HG03521 (cell line): Measurements from ENCODE around the gene COL16A1.

ENCODE experiments used
- ATAC-seq: cut with Tn5 transposase; IDR thresholded peaks from one replicate; pipeline ENCODE4 v1.9.1; 2021; ENCODE audit warnings: mild to moderate bottlenecking, moderate library complexity; ENCODE audit not compliant: unreplicated experiment

The COL16A1 gene

DNA sequence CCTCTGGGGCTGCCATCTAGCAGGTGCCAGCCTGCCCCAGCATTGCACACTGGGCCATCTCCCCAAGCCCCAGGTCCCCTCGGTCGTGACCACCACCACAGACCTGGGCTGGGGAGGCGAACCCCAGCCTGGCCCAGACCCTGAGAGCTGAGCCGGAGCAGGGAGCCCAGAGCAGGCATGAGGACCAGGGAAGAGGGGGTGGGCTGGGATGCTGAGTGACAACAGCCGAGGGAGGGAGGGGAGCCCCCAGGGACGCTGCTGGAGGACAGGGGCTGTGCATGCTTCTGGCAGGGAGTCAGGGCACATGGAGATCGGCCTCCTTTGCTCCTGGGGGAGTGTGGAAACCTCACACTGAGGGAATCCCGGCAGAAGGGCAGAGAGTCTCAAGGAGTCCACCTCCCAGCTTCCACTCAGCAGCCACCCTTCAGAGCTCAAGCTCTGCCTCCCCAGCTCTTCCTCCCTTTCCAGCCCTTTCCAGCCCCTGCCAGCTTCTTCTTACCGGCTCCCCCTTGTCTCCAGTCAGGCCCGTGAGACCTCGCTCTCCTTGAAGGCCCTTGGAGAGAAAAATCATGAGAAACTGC is 35.4 kb downstream of the COL16A1 start:
- no peak for ATAC-seq

DNA sequence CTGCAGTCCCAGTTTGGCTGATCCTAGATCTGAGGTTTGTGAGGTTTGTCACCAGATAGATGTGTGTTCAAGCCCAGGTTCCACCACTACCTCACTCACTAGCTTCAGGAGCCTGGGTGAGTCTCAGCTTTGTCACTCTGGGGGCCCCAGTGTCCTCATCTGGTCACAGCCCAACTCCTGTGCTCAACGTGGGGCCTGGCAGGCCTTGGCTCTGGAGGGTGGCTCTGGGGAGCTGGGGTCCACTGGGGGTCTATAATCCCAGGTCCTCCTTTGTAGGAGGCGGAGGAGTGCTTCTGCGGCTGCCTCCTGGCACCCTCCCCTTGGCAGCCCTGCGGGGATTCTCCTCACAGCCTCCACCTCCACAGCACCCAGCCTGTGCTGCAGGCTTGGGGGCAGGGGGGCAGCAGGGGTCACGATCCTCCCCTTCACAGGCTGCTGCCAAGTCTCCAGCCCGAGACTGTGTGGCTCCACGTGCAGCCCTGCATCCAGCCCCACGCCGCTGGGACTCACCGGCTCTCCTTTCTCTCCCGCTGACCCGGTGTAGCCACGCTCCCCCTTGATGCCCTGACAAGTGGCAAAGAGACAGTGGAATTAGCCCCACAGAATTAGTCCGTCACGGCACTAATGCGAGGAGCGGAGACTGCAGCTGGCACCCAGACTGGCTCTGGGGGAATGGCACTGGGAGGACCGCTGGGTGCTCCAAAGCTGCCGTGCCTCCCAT is 36.6 kb downstream of the COL16A1 start:
- no peak for ATAC-seq

DNA sequence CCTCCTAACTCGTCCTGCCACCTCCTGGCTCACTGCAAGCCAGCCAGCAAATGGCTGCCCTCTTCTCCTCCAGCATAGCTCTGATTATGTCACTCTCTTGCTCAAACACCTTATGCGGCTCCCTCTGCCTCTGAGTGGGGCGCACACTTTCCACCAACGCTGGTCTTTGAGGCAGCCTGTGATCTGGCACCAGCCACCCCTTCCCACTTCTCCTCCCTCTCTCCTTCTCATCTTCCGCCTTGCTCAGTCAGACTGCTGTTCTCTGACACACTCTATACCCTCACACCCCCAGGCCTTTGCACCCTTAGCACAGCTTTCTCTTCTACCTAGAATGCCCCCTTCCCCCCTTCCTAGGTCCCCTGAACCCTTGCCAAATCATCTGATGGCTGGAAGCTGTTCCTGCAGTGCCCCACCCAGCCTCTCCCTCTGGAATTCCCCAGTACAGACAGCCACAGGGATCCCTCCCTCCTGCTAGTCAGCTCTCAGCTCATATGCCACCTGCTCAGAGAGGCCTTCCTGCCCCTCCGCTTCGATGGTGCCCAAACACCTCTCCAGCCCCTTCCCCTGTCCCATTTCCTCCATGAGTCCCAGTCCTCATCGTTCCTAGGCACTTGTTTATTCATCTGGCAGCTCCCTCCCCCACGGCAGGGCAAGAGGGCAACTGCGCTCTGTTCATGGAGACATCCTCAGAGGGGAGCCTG is 37.4 kb downstream of the COL16A1 start:
- ATAC-seq, result no peak

DNA sequence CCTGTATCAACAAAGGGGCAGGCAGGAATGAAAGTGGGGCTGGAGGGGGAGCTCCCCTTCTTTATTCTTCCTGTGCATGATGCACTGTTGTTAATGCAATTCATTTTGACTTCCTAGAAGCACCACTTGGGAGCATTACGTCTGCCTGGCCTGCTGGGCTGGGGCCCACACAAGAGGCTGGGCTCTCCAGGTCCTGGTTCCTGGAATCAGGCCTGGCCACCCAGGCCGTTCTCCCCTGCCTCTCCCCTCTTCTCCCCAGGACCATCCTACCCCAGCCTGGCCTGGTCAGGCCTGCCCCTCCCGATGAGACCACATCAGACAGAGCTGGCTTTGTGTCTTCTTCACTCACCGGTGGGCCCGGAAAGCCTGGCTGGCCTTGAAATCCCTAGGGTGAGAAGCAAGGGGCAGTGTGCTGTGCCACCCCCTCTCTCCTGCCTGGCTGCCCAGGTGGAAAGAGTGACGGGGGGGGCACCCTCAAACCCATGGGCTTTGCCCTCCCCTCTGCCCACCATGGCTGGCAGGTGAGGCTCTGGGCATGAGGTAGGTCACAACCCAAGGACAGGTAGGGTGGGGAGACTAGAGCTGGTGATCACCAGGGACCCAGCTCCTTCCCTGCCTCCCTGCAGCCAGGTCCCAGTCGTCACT is 38.5 kb downstream of the COL16A1 start:
- ATAC-seq, result no peak

DNA sequence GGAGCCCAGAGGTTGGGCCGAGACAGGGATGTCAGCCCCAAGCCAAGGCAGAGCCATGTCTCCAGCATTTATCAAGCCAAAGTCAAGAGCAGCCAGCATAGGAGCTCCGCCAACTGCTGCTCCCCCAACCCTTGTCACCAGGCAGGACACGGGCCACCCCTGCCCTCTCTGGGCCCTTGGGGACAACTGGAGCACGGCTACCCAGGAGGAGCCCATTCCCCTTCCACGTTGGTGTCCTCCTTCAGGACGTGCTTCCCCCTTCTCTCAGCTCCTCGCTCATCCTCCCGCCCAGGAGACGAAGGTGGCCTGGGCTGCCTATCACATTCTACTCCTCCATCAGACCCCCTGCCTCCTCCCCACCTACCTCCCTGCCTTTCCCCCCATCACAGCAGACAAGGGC is 39.3 kb downstream of the COL16A1 start:
- no peak for ATAC-seq

DNA sequence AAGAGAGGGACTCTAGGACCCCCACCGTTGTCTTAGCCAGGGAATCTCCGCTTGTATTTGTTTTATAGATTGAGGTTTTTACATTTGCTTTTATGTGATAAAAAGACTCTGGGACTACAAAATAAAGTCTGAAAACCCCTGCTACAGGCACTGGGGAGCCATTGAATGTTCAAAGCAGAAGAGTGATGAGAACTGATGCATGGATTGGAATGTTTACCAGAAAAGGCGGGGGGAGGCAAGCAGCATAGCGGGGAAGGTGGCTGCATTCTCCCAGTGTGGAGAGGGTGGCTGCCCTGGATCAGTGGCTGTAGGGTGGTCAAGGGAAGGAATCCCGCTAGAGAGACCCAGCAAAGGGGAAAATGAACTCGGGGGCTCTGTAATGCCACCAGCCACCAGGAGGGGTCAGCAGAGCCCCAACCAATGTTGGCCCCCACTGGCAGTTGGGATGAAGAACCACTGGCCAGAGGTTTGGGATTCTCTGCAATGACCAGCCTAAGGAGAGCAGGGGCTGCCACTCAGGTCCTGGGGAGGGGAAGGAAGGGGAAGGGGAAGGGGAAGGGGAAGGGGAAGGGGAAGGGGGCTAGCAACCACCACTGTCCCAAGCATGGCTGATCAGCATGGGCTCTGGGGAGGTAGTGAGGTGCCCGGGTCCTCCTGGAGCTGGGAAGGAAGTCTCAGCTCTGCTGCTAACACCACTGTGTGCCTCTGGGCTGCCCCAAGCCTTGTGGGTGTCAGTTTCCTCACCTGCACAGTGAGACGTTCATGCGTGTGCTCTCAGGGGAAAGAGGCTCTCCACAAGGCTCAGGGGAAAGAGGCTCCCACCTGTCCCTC is 40.0 kb downstream of the COL16A1 start:
- ATAC-seq, result no peak

DNA sequence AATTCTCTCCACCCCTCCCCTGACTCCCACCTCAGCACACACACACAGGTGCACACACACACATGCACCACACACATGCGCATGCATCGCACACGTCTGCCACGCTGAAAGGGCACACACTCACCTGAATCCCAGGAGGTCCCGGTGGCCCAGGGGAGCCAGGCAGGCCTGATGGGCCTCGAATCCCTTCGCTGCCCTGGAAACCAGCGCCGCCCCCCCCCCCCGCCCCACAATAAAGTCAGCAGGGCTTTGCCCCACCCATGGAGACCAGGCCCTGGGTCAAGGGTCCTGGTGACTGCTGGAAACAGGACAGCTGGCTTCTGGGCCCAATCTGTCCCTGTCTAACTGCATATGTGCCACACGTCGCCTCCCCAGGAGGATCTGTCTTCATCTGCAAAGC is 41.4 kb downstream of the COL16A1 start:
- ATAC-seq, result no peak

DNA sequence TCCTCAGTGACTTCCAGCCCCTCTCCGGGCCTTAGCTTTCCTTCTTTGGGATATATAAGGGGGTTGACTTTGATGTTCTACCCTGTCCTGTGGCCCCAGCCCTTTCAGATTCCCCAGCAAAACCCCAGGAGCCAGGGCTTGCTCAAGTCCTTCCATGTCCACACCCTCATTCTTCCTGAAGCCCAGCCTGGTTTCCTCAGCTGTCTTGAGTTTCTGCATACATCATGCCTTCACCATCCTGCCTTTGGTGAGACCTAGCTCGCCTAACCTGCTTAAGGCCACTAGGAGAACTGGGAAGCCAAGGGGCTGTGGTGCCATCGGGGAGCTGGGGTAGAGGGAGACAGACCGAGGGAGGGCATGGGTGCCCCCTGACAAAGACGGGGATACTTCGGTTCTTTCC is 42.0 kb downstream of the COL16A1 start:
- ATAC-seq, result no peak

DNA sequence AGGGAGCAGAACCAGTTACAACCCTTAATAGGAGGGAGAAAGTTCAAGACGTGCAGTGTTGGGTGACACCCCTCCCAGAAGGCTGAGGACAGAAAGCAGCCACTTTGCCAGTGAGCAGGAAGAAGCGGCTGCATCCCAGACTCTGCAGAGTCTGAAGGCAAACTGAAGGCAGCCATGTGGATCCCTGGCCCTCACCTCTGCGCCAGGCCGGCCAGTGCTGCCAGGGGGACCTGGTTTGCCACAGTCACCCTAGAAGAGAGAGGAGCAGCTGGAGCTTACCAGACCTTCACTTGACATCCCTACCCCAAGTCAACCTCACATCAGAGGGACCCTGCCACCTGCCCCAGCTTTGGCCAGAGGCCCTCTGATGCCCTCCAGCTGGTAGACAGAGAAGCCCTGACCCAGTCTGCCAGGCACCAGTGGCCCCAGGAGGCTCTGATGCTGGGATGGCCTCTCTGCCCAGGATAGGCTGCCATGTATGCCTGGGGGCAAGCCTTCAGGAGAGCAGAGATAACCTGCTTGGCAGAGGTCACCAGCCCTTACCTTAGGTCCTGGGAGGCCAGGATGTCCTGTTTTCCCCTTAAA is 42.9 kb downstream of the COL16A1 start:
- no peak for ATAC-seq

DNA sequence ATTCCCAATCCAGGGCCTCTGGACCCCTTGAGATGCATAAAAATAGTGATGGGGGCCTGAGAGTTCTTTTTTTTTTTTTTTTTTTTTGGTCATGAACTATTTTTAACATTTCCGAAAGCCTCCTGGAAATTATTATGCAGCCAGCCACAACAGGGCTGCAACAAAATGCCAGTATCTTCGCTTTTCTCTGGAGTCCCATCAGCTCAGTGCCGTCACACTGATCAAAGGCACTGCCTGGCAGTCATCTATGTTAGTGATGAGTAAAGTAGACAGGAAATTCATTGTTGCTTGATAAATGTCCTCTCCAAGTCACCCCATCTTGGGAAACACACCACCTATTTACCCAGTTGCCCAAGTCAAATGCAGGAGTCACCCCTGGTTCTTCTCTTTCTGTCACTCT is 43.9 kb downstream of the COL16A1 start:
- no peak for ATAC-seq

DNA sequence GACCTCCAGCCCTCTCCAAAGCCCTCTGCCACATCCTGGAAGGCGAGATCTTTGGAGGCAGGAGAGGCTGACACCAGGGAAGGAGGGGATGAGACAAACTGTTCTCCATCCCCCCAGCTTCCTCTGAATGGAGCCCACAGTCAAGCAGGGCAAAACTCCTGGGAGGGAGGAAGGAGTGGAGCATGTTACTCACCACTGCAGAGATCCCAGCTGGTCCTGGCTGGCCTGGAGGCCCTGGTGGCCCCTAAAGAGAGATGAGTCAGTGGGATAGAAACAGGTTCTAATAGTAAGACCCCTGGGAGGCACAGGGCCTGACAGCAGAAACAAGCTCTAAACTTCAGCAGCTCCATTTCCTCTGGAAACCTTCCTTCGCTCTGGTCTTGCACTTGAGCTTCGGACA is 45.1 kb downstream of the COL16A1 start:
- no peak for ATAC-seq

DNA sequence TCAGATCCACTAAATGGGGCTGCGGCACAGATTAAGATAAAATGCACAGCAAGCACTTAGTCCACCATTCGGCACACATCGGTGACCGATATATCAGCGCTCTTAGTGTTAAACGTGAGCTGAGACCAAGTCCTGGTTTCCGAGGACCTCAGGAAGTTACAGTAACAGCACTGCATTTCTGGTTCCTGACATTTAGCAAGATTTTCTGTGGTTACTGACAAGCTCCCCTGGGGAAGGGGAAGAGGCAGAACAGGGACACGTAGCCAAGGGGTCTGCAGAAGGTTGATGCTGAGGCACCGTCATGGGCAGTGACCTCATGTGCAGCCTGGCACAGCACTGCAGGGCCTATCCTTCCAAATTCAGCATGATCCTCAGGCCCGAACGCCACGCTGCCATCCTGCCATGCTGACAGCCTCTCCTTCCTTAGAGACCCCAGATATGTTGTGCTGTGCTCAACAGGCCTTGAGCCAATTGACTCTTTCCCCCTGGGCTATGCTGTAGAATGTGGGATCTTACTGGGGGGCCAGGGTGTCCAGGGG is 45.8 kb downstream of the COL16A1 start:
- ATAC-seq, result no peak

DNA sequence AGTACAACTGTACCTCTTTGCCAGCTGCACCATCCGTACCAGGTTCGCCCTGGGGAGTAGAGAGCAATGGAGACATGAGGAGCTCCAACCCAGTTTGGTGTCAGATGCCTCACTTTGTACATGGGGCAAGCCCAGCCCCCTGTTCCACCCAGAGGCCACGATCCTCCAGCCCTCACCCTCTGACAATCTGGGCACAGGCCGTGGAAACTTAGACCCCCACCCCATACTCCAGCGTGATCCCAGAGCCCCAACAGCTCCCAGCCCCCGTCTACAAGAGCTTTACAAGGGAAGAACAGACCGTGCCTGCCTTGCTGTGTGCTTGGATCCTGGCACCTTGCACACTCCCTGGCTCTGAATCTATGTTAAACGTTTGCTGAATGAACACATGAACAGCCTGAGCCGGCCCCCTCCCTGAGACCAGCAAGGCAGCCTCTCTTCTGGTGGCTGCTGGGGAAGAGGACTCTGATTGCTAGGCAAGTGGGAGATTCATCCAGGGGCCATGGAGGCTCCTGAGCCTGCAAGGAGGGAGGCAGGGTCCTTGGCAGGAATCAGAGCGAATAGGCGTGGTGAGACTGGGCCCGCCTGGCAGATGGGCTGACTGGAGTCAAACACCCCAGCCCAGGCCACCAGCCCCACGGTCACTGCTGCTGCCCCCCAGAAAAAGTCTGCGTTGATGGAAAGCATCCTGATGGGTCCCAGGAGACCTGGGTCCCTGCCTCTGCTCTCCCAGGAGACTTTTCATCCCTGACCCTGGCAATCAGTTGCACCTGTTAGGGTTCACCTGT is 46.6 kb downstream of the COL16A1 start:
- ATAC-seq, result no peak

DNA sequence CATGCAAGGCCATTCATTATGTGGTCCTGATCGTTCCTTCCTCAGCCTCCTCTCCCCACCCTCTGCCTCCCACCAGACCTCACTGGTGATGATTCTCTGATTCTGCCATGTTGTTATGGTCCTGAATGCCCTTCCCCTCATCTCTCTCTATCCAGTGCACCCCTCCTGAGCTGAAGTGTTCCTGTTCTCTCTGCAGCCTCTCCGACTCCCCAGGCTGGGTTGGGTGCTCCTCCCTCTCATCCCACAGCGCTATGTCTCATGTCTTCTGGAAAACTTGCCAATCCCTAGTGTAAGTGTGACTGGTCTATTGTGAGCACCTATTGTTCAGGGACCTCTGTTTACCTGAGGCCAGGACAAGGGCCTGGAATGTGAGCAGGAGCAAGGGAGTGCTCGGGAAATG is 48.1 kb downstream of the COL16A1 start:
- no peak for ATAC-seq

DNA sequence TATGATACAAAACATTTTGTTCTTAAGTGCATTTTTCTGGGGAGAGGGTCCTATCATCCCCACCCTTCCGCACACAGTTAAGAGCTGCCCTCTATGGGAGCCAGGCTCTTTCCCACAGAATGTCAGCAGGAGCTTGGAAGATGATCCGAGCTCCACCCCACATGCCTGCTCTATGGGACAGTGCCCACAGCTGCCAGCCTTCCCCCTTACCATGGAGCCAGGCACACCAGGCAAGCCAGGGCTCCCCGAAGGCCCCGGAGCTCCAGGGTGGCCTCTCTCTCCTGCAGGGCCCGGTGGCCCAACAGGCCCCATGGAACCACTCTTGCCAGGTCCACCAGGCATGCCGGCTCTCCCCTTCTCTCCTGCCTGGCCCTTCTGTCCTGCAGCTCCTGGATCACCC is 48.7 kb downstream of the COL16A1 start:
- ATAC-seq, result no peak

DNA sequence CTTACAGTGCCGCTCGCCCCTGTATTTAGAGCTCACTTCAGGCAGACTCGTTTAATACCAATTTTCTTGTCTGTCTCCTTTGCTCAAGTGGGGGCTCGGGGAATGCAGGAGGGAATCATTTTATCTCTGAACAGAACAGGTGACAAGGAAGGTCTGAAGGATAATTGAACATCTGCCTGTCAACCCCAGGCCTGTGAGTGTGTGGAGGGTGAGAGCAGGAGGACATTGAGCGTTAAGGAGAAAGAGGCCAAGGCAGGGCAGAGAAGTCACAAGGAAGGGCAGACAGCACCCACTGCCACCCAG is 49.4 kb downstream of the COL16A1 start:
- no peak for ATAC-seq

DNA sequence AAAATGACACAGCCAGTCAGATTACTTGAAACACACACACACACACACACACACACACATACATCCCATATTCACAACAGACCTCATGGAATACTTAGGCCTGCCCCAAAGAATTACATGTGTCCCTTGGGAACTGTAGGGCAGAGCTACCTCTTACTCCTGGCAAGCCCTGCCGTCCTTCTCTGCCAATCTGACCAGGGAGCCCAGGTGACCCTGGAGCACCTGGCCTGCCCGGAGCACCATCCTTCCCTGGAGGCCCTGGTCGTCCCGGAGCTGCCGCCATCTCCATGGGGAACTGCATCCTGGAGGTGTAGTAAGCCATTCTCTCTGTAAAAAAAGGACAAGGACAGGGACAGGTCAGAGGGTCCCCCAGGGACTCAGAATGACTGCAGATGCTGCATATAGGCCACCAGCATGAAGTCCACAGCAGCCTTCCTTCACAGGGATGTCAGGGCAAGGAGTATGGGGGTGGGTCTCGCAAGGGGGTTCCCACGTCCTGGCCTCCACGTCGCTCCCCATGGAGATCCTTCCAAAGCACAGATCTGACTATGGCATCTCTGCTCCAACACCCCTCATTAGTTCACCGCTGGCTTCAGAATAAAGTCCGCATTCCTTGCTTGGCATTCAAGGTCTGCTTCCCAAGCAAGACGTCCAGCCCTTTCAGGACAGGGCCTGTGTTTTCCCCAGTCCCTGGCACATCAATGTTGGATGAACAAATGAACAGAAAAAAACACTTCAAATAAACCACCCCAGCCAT is 49.9 kb downstream of the COL16A1 start:
- ATAC-seq, result no peak

DNA sequence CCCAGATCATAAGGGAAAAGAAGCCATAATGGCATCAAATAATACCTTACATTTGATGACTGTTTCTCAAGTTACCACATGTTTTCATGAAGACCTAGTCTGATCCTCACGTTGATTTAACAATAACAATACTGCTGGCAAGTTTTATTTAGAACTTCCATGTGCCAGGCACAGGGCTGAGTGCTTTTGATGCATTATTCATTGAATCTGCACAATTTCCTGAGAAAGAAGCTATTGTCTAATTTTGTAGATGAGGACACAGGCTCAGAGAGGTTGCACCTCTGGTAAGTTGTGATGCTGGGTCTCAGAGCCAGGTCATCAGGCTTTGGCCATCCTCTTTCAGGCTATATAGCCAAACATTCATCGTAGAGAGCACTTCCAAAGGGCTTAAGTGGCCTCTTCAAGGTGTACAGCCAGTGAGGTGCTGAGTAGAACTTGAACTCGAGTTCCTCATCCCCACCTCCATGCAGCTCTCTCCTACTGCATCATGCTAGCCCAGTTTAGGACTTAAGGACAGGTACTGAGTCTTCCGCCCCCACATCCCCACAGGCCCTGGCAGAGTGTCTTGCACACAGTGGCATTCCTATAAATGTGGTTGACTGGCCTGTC is 50.8 kb downstream of the COL16A1 start:
- no peak for ATAC-seq

DNA sequence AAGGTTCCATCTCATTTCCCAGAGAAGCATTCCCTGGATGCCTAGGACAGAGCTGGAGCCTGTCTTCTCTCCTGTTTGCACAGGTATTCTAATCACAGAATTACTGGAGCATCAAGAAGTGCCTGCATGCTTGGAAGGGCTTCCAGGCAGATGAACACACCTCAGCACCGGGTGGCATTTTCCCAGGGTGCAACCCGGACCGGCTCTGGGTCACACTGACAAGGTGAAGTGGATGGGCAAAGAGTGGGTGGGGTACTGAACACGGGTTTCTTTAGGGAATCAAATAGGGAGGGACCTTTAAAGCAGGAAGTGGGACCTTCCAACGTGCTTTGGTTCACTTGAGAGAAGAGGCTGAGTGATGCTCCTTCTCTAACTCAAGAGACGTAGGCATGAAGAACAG is 52.1 kb downstream of the COL16A1 start:
- no peak for ATAC-seq
